ENCODE results near the gene COG2.

DNA sequence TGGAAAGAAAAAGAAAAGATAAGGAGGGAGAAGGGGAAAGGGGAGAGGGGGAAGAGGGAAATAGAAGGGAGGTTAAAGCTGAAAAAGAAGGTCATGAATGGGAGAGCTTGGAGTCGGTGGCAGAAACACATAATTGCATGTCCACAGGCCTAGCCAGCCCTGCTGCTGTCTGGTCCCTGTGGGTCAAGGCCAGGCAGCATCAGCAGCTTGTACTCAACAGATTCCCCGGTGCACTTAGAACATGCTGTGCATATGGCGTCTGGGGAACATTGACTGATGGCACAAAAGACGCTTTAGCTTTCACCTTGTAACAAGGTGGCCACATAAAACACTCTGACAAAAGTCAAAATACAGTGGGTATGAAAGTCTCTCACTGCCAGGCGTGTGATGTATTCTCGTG is 25.9 kb downstream of the COG2 start:
- TF ChIP-seq POLR2A (IDR thresholded peaks at IDR 0.05; ENCODE audit: low read length) = no peak
- no peak for TF ChIP-seq GATA1 (IDR thresholded peaks at IDR 0.05; ENCODE audit: low read depth, low read length)

All from erythroblast (primary cell).